Transverse colon (tissue), 3 donors: ENCODE data around the gene EHBP1L1.

Experiments
- CTCF ChIP-seq, 5 experiments: fragments of 200-600 bp in 3 of 5; fragments of 450-650 bp in 2 of 5; sonication (generic) in 3 of 5; IDR thresholded peaks; 1 replicate in 2 of 5; 2 replicates in 3 of 5; pipeline ENCODE4 v1.5.1; 2016 to 2017; ENCODE audit warnings: antibody characterized with exemption in 5 of 5, inconsistent platforms in 3 of 5, mild to moderate bottlenecking in 2 of 5, moderate library complexity in 1 of 5
- EP300 ChIP-seq: sonication (generic); formaldehyde crosslinking; IDR thresholded peaks from one replicate; pipeline ENCODE4 v1.6.1; 2017; ENCODE audit warnings: antibody characterized with exemption, low read depth
- POLR2A ChIP-seq: fragments of 450-650 bp; IDR thresholded peaks from one replicate; pipeline ENCODE4 v1.6.1; 2016; ENCODE audit warnings: antibody characterized with exemption, mild to moderate bottlenecking, moderate library complexity

GRCh38 chr11:65617136-65617850 is 41.4 kb downstream of the EHBP1L1 start:
- TF ChIP-seq CTCF (IDR thresholded peaks at IDR 0.05), result no peak
- no peak for TF ChIP-seq EP300
- no peak for TF ChIP-seq POLR2A
